Ishikawa (cell line): ENCODE data around the gene UBE2H.
A peak's percentile ranks its signal among the peaks of the same experiment; 100 is the strongest.

Experiments used
- EP300 ChIP-seq: IDR thresholded peaks from 2 replicates; pipeline ENCODE4 v1.6.1; 2012; ENCODE audit warnings: borderline replicate concordance
- TEAD4 ChIP-seq: IDR thresholded peaks from 2 replicates; pipeline ENCODE4 v1.6.1; 2012

DNA sequence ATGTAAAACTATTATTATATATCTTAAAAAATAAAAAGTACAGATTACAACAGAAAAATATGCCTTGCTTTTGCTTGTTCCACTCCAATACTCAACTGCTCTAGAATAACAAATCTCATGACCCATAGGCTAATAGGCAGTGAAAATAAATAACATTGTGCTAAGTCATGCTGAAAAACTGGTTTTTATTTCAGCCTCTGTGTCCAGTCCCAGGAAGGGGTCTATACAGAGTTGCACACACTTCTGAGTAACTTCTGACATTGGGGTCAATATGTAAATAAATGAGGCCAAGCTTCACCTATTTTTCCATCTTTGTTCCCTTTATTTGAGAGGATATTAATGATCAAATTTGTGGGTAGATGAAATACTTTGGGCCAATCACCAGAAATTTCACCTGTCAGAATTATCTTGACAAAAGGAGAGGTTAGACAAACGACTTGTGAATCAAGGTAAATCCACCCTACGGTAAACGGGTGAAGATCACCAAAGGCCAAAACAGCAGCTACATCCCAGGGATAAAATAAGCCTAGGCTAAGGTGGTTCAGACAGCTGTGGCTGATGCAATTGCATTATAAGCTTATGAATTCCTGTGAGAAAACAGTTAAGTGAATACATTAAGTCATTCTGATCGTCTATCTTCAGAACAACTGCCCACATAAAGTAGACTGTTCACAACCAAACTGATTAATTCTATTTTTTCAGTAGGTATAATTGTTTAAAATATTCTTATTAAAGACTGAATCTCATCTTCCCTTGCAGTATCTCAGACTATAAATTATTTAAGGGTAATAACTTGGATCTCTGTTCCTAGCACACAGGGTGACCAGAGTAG is 87.5 kb downstream of the UBE2H start:
- TF ChIP-seq TEAD4: no peak
- TF ChIP-seq EP300: peak; percentile 48; the same call in 1 of the 2 replicates
